ENCODE results near the gene TTF2. TPM values are rescaled to one million over a fixed set of nuclear protein-coding genes. Genes with fewer than 3 reads are reported as not detected.
A peak's percentile ranks its signal among the peaks of the same experiment; 100 is the strongest.

TTF2 gene
- total RNA-seq, 1 experiment from 2014 or later: 26.5 TPM

GRCh38 chr1:117067533-117068370 lies 7.6 kb downstream of the TTF2 start:
- DNase-seq: peak; percentile 45
- Histone ChIP-seq H3K36me3 (peaks cover 40% of the 10 kb centered on the region), H3K27me3 (no peaks in the 10 kb centered on the region), H3K9me3 (no peaks in the 10 kb centered on the region), H3K4me3 (no peak overlapping the region)

GRCh38 chr1:117068580-117068979 lies 8.5 kb downstream of the TTF2 start:
- H3K27me3 ChIP-seq: no peaks in the 10 kb centered on the region
- no peak for DNase-seq
- no peaks in the 10 kb centered on the region for H3K9me3 ChIP-seq
- H3K36me3 ChIP-seq: peaks cover 34% of the 10 kb centered on the region
- no peak overlapping the region for H3K4me3 ChIP-seq

- H3K27me3 ChIP-seq: no peaks in the 10 kb centered on the region
- no peaks in the 10 kb centered on the region for H3K9me3 ChIP-seq
- no peak for DNase-seq
- H3K36me3 ChIP-seq: peaks cover 37% of the 10 kb centered on the region
- H3K4me3 ChIP-seq: no peak overlapping the region
Measured at GRCh38 chr1:117069220-117069844, 9.2 kb downstream of the TTF2 start.

GRCh38 chr1:117070124-117070523 lies 10.0 kb downstream of the TTF2 start:
- Histone ChIP-seq H3K27me3 (no peaks in the 10 kb centered on the region), H3K4me3 (no peak overlapping the region), H3K9me3 (no peaks in the 10 kb centered on the region), H3K36me3 (peaks cover 41% of the 10 kb centered on the region)
- DNase-seq: no peak

DNA sequence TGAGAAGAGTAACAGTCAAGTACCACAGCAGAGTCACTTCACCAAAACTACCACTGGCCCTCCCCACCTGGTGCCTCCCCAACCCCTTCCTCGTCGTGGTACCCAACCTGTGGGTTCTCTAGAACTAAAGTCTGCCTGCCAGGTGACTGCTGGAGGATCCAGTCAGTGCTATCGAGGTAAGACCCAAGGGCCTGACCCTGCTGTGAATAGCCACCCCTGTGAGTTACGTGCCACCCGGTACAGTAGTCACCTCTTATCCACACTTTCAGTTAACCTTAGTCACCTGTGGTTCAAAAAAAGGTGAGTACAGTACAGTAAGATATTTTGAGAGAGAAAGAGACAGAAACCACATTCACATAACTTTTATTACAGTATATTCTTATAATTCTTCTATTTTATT lies 16.5 kb downstream of the TTF2 start:
- H3K4me3 ChIP-seq: no peak overlapping the region
- H3K36me3 ChIP-seq: peaks cover 81% of the 10 kb centered on the region
- DNase-seq: no peak
- no peaks in the 10 kb centered on the region for H3K9me3 ChIP-seq
- no peaks in the 10 kb centered on the region for H3K27me3 ChIP-seq

DNA sequence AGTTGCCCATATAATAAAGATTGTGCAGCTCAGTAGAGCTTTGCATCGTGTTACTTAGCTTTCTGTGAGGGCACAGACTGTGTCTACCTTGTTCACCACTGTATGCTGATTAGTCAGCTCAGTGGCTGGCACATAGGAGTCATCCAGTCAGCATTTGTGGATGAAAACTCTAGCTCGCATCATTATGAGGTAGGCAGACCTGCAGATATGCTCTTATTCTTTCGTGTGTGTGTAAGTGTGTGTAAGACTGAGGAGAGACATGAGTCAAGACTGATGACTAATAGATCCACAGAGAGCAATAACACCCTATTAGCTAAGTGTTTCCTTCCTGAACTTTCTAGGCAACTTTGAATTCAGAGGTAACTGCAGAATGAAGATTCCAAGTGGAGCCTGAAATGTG lies 17.1 kb downstream of the TTF2 start:
- Histone ChIP-seq H3K27me3 (no peaks in the 10 kb centered on the region), H3K36me3 (peaks cover 81% of the 10 kb centered on the region), H3K9me3 (no peaks in the 10 kb centered on the region), H3K4me3 (no peak overlapping the region)
- DNase-seq: peak; percentile 63

DNA sequence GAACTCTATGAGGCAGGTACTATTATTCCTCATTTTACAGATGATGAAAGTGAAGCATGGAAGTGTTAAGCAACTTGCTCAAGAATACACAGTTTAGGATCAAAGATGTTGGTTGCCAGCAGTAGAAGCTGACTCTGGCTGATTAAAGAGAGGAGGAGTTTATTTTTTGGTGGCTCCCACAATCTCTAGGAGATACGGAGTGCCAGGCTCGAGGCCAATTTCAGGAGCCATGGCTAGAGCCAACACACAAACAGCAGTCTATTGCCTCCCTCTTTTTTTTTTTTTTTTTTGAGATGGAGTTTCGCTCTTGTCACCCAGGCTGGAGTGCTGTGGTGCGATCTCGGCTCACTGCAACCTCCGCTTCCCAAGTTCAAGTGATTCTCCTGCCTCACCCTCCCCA lies 19.6 kb downstream of the TTF2 start:
- H3K36me3 ChIP-seq: peaks cover 89% of the 10 kb centered on the region
- DNase-seq: no peak

GRCh38 chr1:117084231-117084630 lies 24.1 kb downstream of the TTF2 start:
- DNase-seq: no peak
- H3K27me3 ChIP-seq: no peaks in the 10 kb centered on the region
- peaks cover 63% of the 10 kb centered on the region for H3K36me3 ChIP-seq
- H3K4me3 ChIP-seq: no peak overlapping the region
- no peaks in the 10 kb centered on the region for H3K9me3 ChIP-seq

More for the DNA sequence above, 19.6 kb downstream of the TTF2 start:
- no peaks in the 10 kb centered on the region for H3K9me3 ChIP-seq
- no peak overlapping the region for H3K4me3 ChIP-seq
- no peaks in the 10 kb centered on the region for H3K27me3 ChIP-seq

DNA sequence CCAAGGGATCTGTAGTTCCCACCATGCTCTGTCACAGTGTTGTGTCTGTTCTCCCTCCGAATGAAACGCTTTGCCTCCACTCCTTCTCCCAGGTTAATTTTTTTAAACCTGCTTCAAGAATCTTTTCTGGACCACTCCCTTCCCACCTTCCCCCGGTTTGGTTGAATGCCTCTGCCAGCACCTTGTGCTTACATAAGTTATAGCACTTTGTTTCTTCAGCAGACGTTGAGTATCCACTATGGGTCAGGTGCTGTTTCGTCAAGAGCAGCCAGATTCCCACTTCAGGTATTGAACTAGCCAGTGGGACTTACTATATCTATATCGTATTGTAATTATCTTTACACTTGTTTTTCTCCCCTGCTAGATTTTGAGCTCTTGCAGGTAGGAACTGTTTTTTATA lies 27.6 kb downstream of the TTF2 start:
- Histone ChIP-seq H3K27me3 (no peaks in the 10 kb centered on the region), H3K9me3 (no peaks in the 10 kb centered on the region), H3K4me3 (no peak overlapping the region), H3K36me3 (peaks cover 57% of the 10 kb centered on the region)
- DNase-seq: no peak

DNA sequence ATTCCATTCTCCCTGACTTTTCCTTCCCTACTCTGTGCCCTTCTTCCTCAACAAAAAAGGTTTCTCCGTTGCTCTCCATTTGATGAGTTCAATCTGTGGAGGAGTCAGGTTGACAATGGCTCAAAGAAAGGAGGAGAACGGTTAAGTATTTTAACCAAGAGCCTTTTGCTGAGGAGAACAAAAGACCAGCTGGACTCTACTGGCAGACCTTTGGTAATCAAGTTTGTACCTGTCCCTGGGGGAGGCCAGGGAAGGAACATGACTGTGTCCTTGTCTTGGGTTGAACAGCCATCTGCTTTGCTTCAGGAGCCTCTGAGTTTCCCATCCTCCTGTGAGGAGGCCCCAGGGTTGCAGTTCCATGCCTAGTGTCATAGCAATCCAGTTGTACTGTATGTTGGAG lies 29.9 kb downstream of the TTF2 start:
- DNase-seq: no peak
- Histone ChIP-seq H3K36me3 (peaks cover 57% of the 10 kb centered on the region), H3K27me3 (no peaks in the 10 kb centered on the region), H3K9me3 (no peaks in the 10 kb centered on the region), H3K4me3 (no peak overlapping the region)

DNA sequence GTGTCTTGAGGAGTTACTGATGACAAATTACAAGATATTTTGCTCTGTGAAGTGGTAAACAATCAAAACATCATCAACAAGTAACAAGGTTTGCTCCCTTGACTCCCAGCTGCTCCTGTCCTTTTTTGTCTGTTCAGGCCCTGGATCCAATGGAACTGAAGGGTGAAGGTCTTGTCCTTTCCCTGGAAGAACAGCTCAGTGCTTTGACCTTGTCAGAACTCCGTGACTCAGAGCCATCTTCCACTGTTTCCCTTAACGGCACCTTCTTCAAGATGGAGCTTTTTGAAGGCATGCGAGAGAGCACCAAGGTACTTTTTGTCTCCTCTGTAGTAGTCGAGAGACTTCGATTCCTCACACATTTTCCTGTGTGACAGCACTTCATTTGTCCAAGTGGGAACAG lies 32.5 kb downstream of the TTF2 start:
- Histone ChIP-seq H3K4me3 (no peak overlapping the region), H3K27me3 (no peaks in the 10 kb centered on the region), H3K9me3 (no peaks in the 10 kb centered on the region), H3K36me3 (peaks cover 71% of the 10 kb centered on the region)
- DNase-seq: no peak

DNA sequence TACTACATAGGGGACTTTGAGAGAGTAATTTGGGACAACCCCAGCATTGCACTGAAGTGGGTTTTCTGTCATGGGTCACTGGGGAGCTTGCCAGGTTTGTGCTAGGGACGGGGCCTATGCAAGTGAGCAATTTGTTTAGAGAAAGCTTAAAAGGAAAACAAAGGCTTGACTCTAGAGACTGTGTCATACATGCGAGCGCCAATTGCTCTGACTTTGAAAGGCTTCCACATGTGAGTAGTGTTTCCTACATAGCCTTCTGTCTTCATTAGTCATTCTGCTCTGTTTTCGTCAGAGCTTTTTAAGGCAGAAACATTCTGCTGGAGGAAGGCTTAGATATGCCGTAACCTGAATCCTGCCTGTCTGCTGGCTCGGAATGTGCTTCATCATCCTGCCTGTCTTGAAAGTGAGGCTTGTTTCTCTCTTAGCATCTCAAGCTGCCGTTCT lies 33.0 kb downstream of the TTF2 start:
- Histone ChIP-seq H3K27me3 (no peaks in the 10 kb centered on the region), H3K36me3 (peaks cover 71% of the 10 kb centered on the region), H3K9me3 (no peaks in the 10 kb centered on the region), H3K4me3 (no peak overlapping the region)
- peak; percentile 96 for DNase-seq

- Histone ChIP-seq H3K27me3 (no peaks in the 10 kb centered on the region), H3K4me3 (no peak overlapping the region), H3K36me3 (peaks cover 74% of the 10 kb centered on the region), H3K9me3 (no peaks in the 10 kb centered on the region)
- DNase-seq: peak; percentile 62
Measured at GRCh38 chr1:117093870-117094621, 33.9 kb downstream of the TTF2 start.

DNA sequence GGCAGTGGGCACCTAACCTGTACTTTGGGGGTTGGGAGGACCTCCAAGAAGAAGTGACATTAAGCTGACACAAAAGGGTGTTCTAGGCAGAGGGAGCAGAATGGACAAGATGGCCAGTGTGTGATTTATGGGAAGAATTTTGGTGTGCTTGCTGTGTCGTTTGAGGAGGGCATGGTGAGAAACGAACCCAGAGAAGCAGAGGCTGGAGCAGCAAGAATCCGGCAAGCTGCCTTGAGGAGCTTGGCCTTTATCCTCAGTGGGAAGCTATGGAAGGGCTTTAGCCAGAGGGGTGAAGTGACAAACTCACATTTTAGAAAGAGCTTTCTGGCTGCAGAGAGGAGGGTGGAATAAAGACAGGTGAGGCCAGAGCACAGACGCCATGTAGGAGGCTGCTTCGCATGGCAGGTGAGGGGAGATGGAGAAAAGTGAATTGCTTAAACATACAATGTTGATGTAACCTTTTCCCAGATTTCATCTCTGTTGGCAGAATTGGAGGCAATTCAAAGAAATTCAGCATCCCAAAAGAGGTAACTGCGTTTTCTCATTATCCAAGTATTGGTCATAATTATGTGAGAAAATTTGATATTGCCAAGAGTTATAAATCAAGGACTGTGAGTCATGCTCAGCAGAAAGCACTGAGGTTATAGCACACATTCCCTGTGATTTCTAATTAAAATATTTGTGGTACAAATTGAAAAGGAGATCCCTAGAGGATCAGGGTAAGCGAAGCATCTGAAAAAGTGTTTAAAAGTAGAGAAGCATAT lies 34.9 kb downstream of the TTF2 start:
- H3K4me3 ChIP-seq: no peak overlapping the region
- H3K36me3 ChIP-seq: peaks cover 79% of the 10 kb centered on the region
- no peaks in the 10 kb centered on the region for H3K27me3 ChIP-seq
- no peaks in the 10 kb centered on the region for H3K9me3 ChIP-seq
- DNase-seq: no peak

DNA sequence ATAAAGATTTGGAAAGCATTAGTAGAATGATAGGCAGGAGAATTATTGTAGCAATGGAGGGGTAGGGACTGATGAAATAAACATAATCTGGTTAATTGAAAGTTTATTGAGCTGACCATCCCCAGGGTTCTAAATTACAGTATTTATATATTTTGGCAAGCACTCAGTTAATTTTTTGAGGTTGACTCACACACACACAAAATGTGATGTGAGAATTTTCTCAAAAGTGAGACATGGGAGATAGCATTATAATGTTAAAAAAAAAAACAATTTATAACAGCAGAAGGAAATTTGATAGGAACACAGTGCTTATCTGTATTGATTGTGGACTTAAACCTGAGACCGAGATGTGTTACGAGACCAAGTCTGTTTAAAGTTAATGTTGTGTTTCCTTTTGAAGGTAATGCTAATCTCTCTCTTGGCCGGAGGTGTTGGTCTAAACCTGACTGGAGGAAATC lies 36.9 kb downstream of the TTF2 start:
- Histone ChIP-seq H3K27me3 (no peaks in the 10 kb centered on the region), H3K36me3 (peaks cover 82% of the 10 kb centered on the region), H3K9me3 (no peaks in the 10 kb centered on the region), H3K4me3 (no peak overlapping the region)
- DNase-seq: no peak

GRCh38 chr1:117097443-117097842 lies 37.3 kb downstream of the TTF2 start:
- H3K4me3 ChIP-seq: no peak overlapping the region
- DNase-seq: no peak
- H3K9me3 ChIP-seq: no peaks in the 10 kb centered on the region
- H3K27me3 ChIP-seq: no peaks in the 10 kb centered on the region
- peaks cover 83% of the 10 kb centered on the region for H3K36me3 ChIP-seq

Data from MG63 (cell line).